Measurements from ENCODE around the gene TECPR1.
A peak's percentile ranks its signal among the peaks of the same experiment; 100 is the strongest.

The TECPR1 gene

GRCh38 chr7:98242934-98243333 lies 9.1 kb downstream of the TECPR1 start:
- DNase-seq (ENCODE audit: low spot score) = no peak

DNA sequence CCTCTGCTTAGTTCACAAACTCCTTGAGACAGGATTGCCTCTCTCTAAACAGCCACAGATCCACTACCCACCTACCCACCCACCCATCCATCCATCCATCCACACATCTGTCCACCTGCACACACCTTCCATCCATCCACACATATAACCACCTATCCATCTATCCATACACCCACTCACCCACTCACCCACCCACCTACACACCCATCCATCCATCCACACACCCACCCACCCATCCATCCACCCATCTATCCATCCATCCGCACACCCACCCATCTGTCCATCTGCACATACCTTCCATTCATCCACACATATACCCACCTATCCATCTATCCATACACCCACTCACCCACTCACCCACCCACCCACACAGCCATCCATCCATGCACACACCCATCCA lies 9.7 kb downstream of the TECPR1 start:
- no peak for DNase-seq (ENCODE audit: low spot score)

DNA sequence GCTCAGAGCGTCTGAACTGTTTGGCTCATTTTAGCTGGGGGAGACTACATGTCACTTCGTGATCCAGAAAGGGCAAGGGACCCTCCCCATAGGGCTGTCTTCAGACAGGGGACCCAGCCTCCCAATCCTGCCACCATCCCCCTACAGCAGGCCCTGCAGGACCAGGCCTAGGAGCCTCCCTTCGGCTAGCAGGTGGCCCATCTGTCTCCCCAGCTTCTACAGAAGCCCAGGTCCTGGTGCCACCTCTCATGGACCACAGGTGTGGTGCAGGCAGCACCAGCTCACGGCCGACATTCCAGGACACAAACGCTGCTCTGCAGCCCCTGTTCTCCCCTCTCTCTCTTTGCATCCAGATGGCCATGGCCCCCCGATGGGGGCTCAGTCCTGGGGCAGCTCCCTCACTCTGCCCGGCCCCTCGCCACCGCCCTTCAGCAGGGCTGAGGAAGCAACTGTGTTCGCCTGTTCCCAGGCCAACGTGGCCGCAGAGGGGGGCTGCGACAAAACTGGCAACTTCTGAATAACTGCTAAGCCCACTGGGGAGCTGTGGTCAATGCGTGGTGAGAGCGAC lies 10.3 kb downstream of the TECPR1 start:
- no peak for DNase-seq (ENCODE audit: low spot score)

GRCh38 chr7:98240961-98241673 lies 10.9 kb downstream of the TECPR1 start:
- peak; percentile 46 for DNase-seq (ENCODE audit: low spot score)

- no peak for DNase-seq (ENCODE audit: low spot score)
These were observed 13.1 kb downstream of the TECPR1 start for GRCh38 chr7:98238976-98239375.

- DNase-seq (ENCODE audit: low spot score) = no peak
These were observed 14.0 kb downstream of the TECPR1 start for GRCh38 chr7:98238076-98238475.

- DNase-seq (ENCODE audit: low spot score) = no peak
These were observed 15.5 kb downstream of the TECPR1 start for GRCh38 chr7:98236355-98237185.

GRCh38 chr7:98235901-98236300 lies 16.1 kb downstream of the TECPR1 start:
- DNase-seq (ENCODE audit: low spot score) = no peak

GRCh38 chr7:98234429-98235147 lies 17.4 kb downstream of the TECPR1 start:
- no peak for DNase-seq (ENCODE audit: low spot score)

DNA sequence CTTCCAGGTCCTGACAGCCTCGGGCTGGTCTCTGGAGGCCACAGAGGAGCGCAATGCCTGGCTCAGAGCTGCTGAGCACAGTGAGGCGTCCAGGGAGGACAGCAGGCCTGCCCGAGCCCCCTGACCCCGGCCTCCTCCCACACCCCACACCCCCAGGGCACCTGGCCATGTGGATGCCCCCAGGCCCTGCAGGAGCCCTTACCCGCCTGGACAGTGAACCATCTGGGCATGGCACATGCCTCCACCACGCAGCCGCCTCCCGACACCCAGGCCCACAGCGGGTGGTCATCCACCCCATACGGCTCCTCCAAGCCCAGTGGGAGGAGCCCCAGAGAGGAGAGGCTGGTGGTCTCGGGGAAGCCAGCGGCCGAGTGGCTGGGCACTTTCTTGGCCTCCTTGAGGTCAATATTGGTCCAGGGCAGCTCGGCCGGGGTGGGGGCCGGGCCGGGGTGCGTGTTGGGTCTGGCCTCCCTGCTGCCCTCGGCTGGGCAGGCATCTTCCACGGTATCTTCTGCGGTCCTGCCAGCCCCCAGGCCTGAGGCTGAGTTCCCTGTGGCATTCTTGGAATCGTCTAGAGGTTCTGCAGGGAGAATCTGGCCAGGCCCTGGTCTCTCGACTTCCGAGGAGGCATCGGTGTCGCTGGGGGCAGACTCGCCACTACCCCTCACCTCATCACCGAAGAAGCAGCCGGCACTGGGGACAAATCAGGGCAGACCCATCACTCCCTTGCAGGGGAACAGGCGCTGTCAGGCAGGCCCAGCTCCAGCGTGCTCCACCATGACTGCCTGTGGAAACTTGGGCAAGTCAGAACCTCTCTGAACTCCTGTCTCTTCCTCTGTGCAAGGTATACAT lies 18.6 kb downstream of the TECPR1 start:
- no peak for DNase-seq (ENCODE audit: low spot score)

- DNase-seq (ENCODE audit: low spot score) = no peak
These were observed 19.2 kb downstream of the TECPR1 start for GRCh38 chr7:98232799-98233198.

DNA sequence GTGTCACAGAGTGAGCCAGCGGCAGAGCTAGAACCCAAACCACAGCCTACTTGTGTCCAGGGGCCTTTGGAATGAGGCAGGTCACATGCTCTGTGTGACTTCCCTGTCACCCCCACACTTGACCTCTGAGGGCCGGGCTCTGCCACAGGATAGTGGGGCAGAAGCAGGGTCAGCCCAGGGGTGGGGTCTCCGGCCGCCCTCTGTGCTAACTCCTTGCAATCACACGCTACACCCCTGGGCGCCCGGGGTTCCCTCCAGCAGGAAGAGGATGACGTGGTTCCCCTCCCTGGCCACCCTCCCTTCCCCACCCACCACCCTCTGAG lies 19.8 kb downstream of the TECPR1 start:
- DNase-seq (ENCODE audit: low spot score) = no peak

DNA sequence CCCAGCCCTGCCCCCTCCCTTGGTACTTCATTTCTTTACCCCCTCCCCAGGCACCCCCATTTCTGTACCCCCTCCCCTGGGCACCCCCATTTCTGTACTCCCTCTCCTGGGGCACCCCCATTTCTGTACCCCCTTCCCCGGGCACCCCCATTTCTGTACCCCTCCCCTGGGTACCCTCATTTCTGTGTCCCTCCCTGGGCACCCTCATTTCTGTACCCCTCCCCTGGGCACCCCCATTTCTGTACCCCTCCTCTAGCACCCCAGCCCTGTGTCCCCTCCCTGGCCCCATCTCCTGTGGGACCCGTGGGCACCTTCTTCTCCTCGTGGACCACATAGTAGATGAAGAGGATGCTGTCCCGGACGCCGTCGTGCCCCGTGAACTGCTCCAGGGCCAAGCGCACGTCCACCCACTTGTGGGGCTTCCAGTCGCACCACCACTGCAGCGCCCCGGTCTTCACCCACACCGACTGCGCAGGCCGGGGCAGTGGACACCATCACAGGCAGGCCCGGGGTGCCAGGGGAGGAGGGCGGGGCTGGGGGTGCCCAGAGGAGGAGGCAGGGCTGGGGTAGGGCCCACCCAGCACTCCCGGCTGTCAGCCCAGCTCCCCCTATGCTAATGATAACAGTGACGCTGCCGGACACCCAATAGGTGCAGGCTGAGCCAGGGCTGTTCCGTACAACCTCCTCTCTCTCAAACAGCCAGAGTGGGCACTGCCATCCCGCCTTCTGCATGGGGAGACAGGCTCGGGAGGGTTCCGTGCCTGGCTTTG lies 20.4 kb downstream of the TECPR1 start:
- no peak for DNase-seq (ENCODE audit: low spot score)

- DNase-seq (ENCODE audit: low spot score) = no peak
These were observed 21.1 kb downstream of the TECPR1 start for GRCh38 chr7:98230746-98231471.

- no peak for DNase-seq (ENCODE audit: low spot score)
These were observed 21.9 kb downstream of the TECPR1 start for GRCh38 chr7:98229991-98230745.

DNA sequence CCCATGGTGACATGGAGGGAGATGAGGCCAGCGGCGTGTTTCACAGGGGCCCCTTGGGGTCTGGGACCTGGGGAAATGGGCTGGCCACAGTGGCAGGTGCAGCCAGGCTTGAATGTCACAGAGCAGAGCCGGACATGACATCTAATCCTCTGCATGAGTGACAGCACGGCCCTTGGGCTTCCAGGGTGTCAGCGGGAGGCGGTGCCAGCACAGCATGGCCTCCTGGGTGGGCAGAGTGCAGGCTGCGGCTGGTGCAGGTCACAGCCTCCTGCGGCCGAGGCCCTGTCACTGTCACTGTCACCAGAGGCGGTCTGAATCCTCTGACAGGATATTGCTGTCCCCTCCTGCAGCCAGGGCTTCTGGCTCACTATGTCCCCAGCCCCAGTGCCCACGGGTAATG lies 22.6 kb downstream of the TECPR1 start:
- DNase-seq (ENCODE audit: low spot score) = no peak

DNA sequence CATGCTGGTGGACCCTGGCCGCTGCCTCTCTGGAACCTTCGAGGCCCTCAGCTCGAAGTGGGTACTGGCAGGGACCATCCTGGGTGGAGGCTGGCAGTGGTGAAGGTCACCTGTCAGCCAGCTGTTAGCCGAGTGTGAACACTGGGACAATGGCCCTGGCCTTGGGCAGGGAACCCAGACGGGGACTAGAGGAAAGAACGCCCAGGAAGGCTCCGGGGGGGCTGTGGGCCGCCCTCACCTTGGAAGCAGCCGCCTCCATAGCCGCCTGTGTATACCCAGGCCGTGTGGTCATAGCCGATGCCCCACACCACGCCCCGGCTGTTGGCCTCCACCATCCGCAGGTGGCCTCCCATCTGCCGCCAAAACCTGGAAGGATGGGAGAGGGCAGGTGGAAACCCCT lies 23.2 kb downstream of the TECPR1 start:
- no peak for DNase-seq (ENCODE audit: low spot score)

- no peak for DNase-seq (ENCODE audit: low spot score)
These were observed 24.1 kb downstream of the TECPR1 start for GRCh38 chr7:98227939-98228338.

GRCh38 chr7:98225913-98226614 lies 26.0 kb downstream of the TECPR1 start:
- no peak for DNase-seq (ENCODE audit: low spot score)
